ENCODE results near the gene C17orf107. TPM values are rescaled to one million over a fixed set of nuclear protein-coding genes. Genes with fewer than 3 reads are reported as not detected.

The C17orf107 gene
- total and polyA plus RNA-seq, 4 donors, result 0.19 to 5.9 (median 1.7) TPM

- Histone ChIP-seq H3K9me3 (ENCODE audit: control insufficient read depth in 4 of 4, low read length in 3 of 4) (no peaks in the 10 kb centered on the region), H3K36me3 (ENCODE audit: control insufficient read depth in 4 of 4, insufficient read depth in 3 of 4, low read depth in 1 of 4, low read length in 3 of 4) (no peaks in the 10 kb centered on the region), H3K4me3 (ENCODE audit: low read depth in 1 of 3, low read length in 3 of 3) (no peak overlapping the region), H3K27me3 (ENCODE audit: control insufficient read depth in 4 of 4, insufficient read depth in 4 of 4, low read length in 3 of 4) (no peaks in the 10 kb centered on the region), H3K27ac (ENCODE audit: low read depth in 1 of 2, low read length in 2 of 2) (peak overlapping the region; percentile 35 to 39), H3K4me1 (ENCODE audit: control insufficient read depth in 4 of 4, insufficient read depth in 4 of 4, low read length in 3 of 4) (peaks cover 5 to 24% (median 16%) of the 10 kb centered on the region in 4 donors), H3K9ac (ENCODE audit: low read depth in 1 of 2, low read length in 2 of 2) (peak overlapping the region in 1 of 2 donors; percentile 15)
- 7% methylated on average over 20 of the region's 20 CpGs for WGBS
- DNase-seq (ENCODE audit: low spot score), result peak; percentile 77
- peak; percentile 98 for TF ChIP-seq CTCF (IDR thresholded peaks at IDR 0.05; ENCODE audit: low read depth, low read length, missing input control)
- TF ChIP-seq ATF3 (IDR thresholded peaks at IDR 0.05), result no peak
- TF ChIP-seq HNF4G (IDR thresholded peaks at IDR 0.05), result no peak
- peak; percentile 58 for TF ChIP-seq ZBTB33 (IDR thresholded peaks at IDR 0.05)
- TF ChIP-seq FOXA2 (IDR thresholded peaks at IDR 0.05), result peak; percentile 53
- TF ChIP-seq REST (IDR thresholded peaks at IDR 0.05), result peak; percentile 65
- TF ChIP-seq FOXA1 (IDR thresholded peaks at IDR 0.05), result peak; percentile 28
- TF ChIP-seq NR2F2 (IDR thresholded peaks at IDR 0.05), result peak; percentile 80
- peak; percentile 79 for TF ChIP-seq YY1 (IDR thresholded peaks at IDR 0.05)
- peak in 1 of 2 donors; percentile 30 for TF ChIP-seq GABPA (IDR thresholded peaks at IDR 0.05 in 1 of 2, conservative IDR thresholded peaks at IDR 0.05 in 1 of 2)
- TF ChIP-seq RAD21 (IDR thresholded peaks at IDR 0.05), result peak; percentile 96 to 97
- TF ChIP-seq RXRA (IDR thresholded peaks at IDR 0.05), result peak; percentile 69 to 75
- TF ChIP-seq SP1 (IDR thresholded peaks at IDR 0.05), result peak; percentile 75
- no peak for TF ChIP-seq EGR1 (IDR thresholded peaks at IDR 0.05; ENCODE audit: low read depth in 2 of 2)
- peak in 1 of 2 donors; percentile 30 for TF ChIP-seq JUND (IDR thresholded peaks at IDR 0.05)
- TF ChIP-seq TAF1 (conservative IDR thresholded peaks at IDR 0.05), result no peak
- peak; percentile 52 to 54 for TF ChIP-seq HNF4A (conservative IDR thresholded peaks at IDR 0.05)
- TF ChIP-seq MAX (IDR thresholded peaks at IDR 0.05), result peak; percentile 55
Measured at GRCh38 chr17:4908711-4909496, 9.6 kb downstream of the C17orf107 start.
